ENCODE measurements around the gene ZNF827. TPM values are rescaled to one million over a fixed set of nuclear protein-coding genes. Genes with fewer than 3 reads are reported as not detected.

The ZNF827 gene
- total RNA-seq: 10 to 100 TPM; 21.8 to 22.4 TPM

GRCh38 chr4:145938618-145939440 lies at the start of gene ZNF827:
ZNF827 (minus strand) TSS chr4:145938823; CDS start chr4:145938407, 416 bp downstream.
- no peaks in the 10 kb centered on the region for H3K9me3 Mint-ChIP-seq
- peak within 1 kb of the TSS; percentile 95 for H3K4me3 Mint-ChIP-seq
- H3K4me1 Mint-ChIP-seq: peaks cover 21% of the 10 kb centered on the region
- POLR2A ChIA-PET: interaction anchor here (0.6 to 1.5 kb wide), 7 partner anchors 8 to 841 kb away, joined by 3 to 8 read pairs (median 3); partner anchors contain the start of genes ABCE1, ANAPC10 and MMAA
- H3K36me3 Mint-ChIP-seq: peaks cover 3% of the 10 kb centered on the region
- ATAC-seq (ENCODE audit: low read depth) (peak; percentile 55), DNase-seq (peak; percentile 70)
- peaks cover 4% of the 10 kb centered on the region for H3K27me3 Mint-ChIP-seq
- peak within 1 kb of the TSS; percentile 90 for H3K27ac Mint-ChIP-seq

- ATAC-seq (ENCODE audit: low read depth): no peak
- Mint-ChIP-seq H3K27ac (no peak overlapping the region), H3K9me3 (no peaks in the 10 kb centered on the region), H3K36me3 (no peaks in the 10 kb centered on the region), H3K4me1 (no peaks in the 10 kb centered on the region), H3K27me3 (peaks cover 5% of the 10 kb centered on the region), H3K4me3 (no peak overlapping the region)
- POLR2A ChIA-PET: no interaction called here
- DNase-seq: no peak
Measured at GRCh38 chr4:145984563-145984962, 45.9 kb upstream of the ZNF827 start.

GRCh38 chr4:145982791-145983190 lies 44.2 kb upstream of the ZNF827 start:
- no peak overlapping the region for H3K27ac Mint-ChIP-seq
- no peaks in the 10 kb centered on the region for H3K9me3 Mint-ChIP-seq
- POLR2A ChIA-PET: no interaction called here
- no peak overlapping the region for H3K4me3 Mint-ChIP-seq
- ATAC-seq (ENCODE audit: low read depth) (no peak), DNase-seq (no peak)
- no peaks in the 10 kb centered on the region for H3K4me1 Mint-ChIP-seq
- H3K36me3 Mint-ChIP-seq: no peaks in the 10 kb centered on the region
- H3K27me3 Mint-ChIP-seq: peaks cover 5% of the 10 kb centered on the region

GRCh38 chr4:145979160-145979559 lies 40.5 kb upstream of the ZNF827 start:
- POLR2A ChIA-PET: no interaction called here
- ATAC-seq (ENCODE audit: low read depth): no peak

GRCh38 chr4:145976680-145977079 lies 38.1 kb upstream of the ZNF827 start:
- POLR2A ChIA-PET: no interaction called here
- ATAC-seq (ENCODE audit: low read depth): no peak
- H3K9me3 Mint-ChIP-seq: no peaks in the 10 kb centered on the region

More at GRCh38 chr4:145979160-145979559, 40.5 kb upstream of the ZNF827 start:
- H3K9me3 Mint-ChIP-seq: no peaks in the 10 kb centered on the region
- H3K36me3 Mint-ChIP-seq: no peaks in the 10 kb centered on the region
- no peak for DNase-seq
- H3K27me3 Mint-ChIP-seq: peaks cover 3% of the 10 kb centered on the region
- H3K27ac Mint-ChIP-seq: no peak overlapping the region
- H3K4me3 Mint-ChIP-seq: no peak overlapping the region
- H3K4me1 Mint-ChIP-seq: no peaks in the 10 kb centered on the region

GRCh38 chr4:145960012-145960411 lies 21.4 kb upstream of the ZNF827 start:
- no peak for ATAC-seq (ENCODE audit: low read depth)
- Mint-ChIP-seq H3K4me1 (no peaks in the 10 kb centered on the region), H3K4me3 (no peak overlapping the region), H3K9me3 (peaks cover 3% of the 10 kb centered on the region), H3K36me3 (no peaks in the 10 kb centered on the region), H3K27me3 (peaks cover 24% of the 10 kb centered on the region), H3K27ac (no peak overlapping the region)
- no peak for DNase-seq
- POLR2A ChIA-PET: no interaction called here

More at GRCh38 chr4:145976680-145977079, 38.1 kb upstream of the ZNF827 start:
- Mint-ChIP-seq H3K27ac (no peak overlapping the region), H3K4me3 (no peak overlapping the region), H3K27me3 (peaks cover 7% of the 10 kb centered on the region), H3K4me1 (no peaks in the 10 kb centered on the region), H3K36me3 (no peaks in the 10 kb centered on the region)
- DNase-seq: no peak

- no peaks in the 10 kb centered on the region for H3K4me1 Mint-ChIP-seq
Measured at GRCh38 chr4:145957302-145957701, 18.7 kb upstream of the ZNF827 start.

GRCh38 chr4:145956288-145956890 lies 17.8 kb upstream of the ZNF827 start:
- Mint-ChIP-seq H3K36me3 (no peaks in the 10 kb centered on the region), H3K4me3 (no peak overlapping the region), H3K27ac (no peak overlapping the region), H3K4me1 (no peaks in the 10 kb centered on the region), H3K9me3 (no peaks in the 10 kb centered on the region), H3K27me3 (peaks cover 9% of the 10 kb centered on the region)
- no peak for ATAC-seq (ENCODE audit: low read depth)
- POLR2A ChIA-PET: no interaction called here
- no peak for DNase-seq

More at GRCh38 chr4:145957302-145957701, 18.7 kb upstream of the ZNF827 start:
- Mint-ChIP-seq H3K27me3 (peaks cover 14% of the 10 kb centered on the region), H3K27ac (no peak overlapping the region), H3K4me3 (no peak overlapping the region), H3K36me3 (no peaks in the 10 kb centered on the region), H3K9me3 (no peaks in the 10 kb centered on the region)
- ATAC-seq (ENCODE audit: low read depth) (no peak), DNase-seq (no peak)
- POLR2A ChIA-PET: no interaction called here

GRCh38 chr4:145954924-145955339 lies 16.3 kb upstream of the ZNF827 start:
- Mint-ChIP-seq H3K9me3 (no peaks in the 10 kb centered on the region), H3K27ac (no peak overlapping the region), H3K4me3 (no peak overlapping the region), H3K4me1 (no peaks in the 10 kb centered on the region), H3K36me3 (no peaks in the 10 kb centered on the region), H3K27me3 (peaks cover 20% of the 10 kb centered on the region)
- POLR2A ChIA-PET: no interaction called here
- no peak for ATAC-seq (ENCODE audit: low read depth)
- no peak for DNase-seq

GRCh38 chr4:145951931-145952330 lies 13.3 kb upstream of the ZNF827 start:
- DNase-seq (no peak), ATAC-seq (ENCODE audit: low read depth) (no peak)
- POLR2A ChIA-PET: no interaction called here
- H3K27ac Mint-ChIP-seq: no peak overlapping the region
- H3K4me3 Mint-ChIP-seq: no peak overlapping the region
- H3K27me3 Mint-ChIP-seq: peaks cover 29% of the 10 kb centered on the region
- no peaks in the 10 kb centered on the region for H3K4me1 Mint-ChIP-seq
- H3K36me3 Mint-ChIP-seq: no peaks in the 10 kb centered on the region
- no peaks in the 10 kb centered on the region for H3K9me3 Mint-ChIP-seq

GRCh38 chr4:145945431-145946155 lies 7.0 kb upstream of the ZNF827 start:
- ATAC-seq (ENCODE audit: low read depth): no peak
- peaks cover 27% of the 10 kb centered on the region for H3K27me3 Mint-ChIP-seq

GRCh38 chr4:145944886-145945285 lies 6.3 kb upstream of the ZNF827 start:
- DNase-seq: no peak
- Mint-ChIP-seq H3K9me3 (no peaks in the 10 kb centered on the region), H3K27ac (no peak overlapping the region), H3K36me3 (no peaks in the 10 kb centered on the region), H3K4me3 (no peak overlapping the region), H3K27me3 (peaks cover 20% of the 10 kb centered on the region), H3K4me1 (no peaks in the 10 kb centered on the region)
- no peak for ATAC-seq (ENCODE audit: low read depth)
- POLR2A ChIA-PET: no interaction called here

More at GRCh38 chr4:145945431-145946155, 7.0 kb upstream of the ZNF827 start:
- no peak for DNase-seq
- POLR2A ChIA-PET: no interaction called here
- H3K36me3 Mint-ChIP-seq: no peaks in the 10 kb centered on the region
- H3K9me3 Mint-ChIP-seq: no peaks in the 10 kb centered on the region
- H3K4me1 Mint-ChIP-seq: no peaks in the 10 kb centered on the region
- H3K4me3 Mint-ChIP-seq: no peak overlapping the region
- no peak overlapping the region for H3K27ac Mint-ChIP-seq

GRCh38 chr4:145939856-145940255 lies 1.2 kb upstream of the ZNF827 start:
- H3K27me3 Mint-ChIP-seq: peaks cover 7% of the 10 kb centered on the region

More at GRCh38 chr4:145939856-145940255, 1.2 kb upstream of the ZNF827 start:
- POLR2A ChIA-PET: no interaction called here
- peaks cover 15% of the 10 kb centered on the region for H3K4me1 Mint-ChIP-seq
- ATAC-seq (ENCODE audit: low read depth): no peak
- no peaks in the 10 kb centered on the region for H3K9me3 Mint-ChIP-seq
- DNase-seq: no peak
- no peak overlapping the region for H3K4me3 Mint-ChIP-seq
- H3K27ac Mint-ChIP-seq: no peak overlapping the region
- peaks cover 3% of the 10 kb centered on the region for H3K36me3 Mint-ChIP-seq
